Measurements from ENCODE around the gene PTCH2.

Gene PTCH2

GRCh38 chr1:44785029-44785380 is 58.0 kb downstream of the PTCH2 start:
- H3K36me3 ChIP-seq (ENCODE audit: insufficient read depth, low read length), result peaks cover 21% of the 10 kb centered on the region
- H3K4me3 ChIP-seq (ENCODE audit: low read depth, low read length, poor library complexity, severe bottlenecking), result peak overlapping the region; percentile 53
- peak overlapping the region; percentile 3 for H3K27ac ChIP-seq (ENCODE audit: low read depth, low read length, poor library complexity, severe bottlenecking)
- H3K27me3 ChIP-seq (ENCODE audit: insufficient read depth, low read length), result no peaks in the 10 kb centered on the region
- H3K9me2 ChIP-seq (ENCODE audit: low read depth, low read length), result no peaks in the 10 kb centered on the region
- H3K9ac ChIP-seq (ENCODE audit: low read length), result peak overlapping the region; percentile 69; the same call in 1 of the 2 replicates
- no peaks in the 10 kb centered on the region for H3K9me3 ChIP-seq (ENCODE audit: low read length)
- H3K4me2 ChIP-seq (ENCODE audit: low read length), result peak overlapping the region; percentile 74
- no peak overlapping the region for H2AFZ ChIP-seq (ENCODE audit: low read length)
- H3F3A ChIP-seq (ENCODE audit: insufficient read depth, low read length), result peaks cover 4% of the 10 kb centered on the region; the same call in 1 of the 2 replicates
- no peaks in the 10 kb centered on the region for H3K79me2 ChIP-seq (ENCODE audit: insufficient read depth, low read length)
- no peak for TF ChIP-seq EZH2 (IDR thresholded peaks at IDR 0.05; ENCODE audit: borderline replicate concordance, low read length)
- TF ChIP-seq, protein P1, sequence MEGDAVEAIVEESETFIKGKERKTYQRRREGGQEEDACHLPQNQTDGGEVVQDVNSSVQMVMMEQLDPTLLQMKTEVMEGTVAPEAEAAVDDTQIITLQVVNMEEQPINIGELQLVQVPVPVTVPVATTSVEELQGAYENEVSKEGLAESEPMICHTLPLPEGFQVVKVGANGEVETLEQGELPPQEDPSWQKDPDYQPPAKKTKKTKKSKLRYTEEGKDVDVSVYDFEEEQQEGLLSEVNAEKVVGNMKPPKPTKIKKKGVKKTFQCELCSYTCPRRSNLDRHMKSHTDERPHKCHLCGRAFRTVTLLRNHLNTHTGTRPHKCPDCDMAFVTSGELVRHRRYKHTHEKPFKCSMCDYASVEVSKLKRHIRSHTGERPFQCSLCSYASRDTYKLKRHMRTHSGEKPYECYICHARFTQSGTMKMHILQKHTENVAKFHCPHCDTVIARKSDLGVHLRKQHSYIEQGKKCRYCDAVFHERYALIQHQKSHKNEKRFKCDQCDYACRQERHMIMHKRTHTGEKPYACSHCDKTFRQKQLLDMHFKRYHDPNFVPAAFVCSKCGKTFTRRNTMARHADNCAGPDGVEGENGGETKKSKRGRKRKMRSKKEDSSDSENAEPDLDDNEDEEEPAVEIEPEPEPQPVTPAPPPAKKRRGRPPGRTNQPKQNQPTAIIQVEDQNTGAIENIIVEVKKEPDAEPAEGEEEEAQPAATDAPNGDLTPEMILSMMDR (IDR thresholded peaks at IDR 0.05; ENCODE audit: low read length), result no peak
- no peaks in the 10 kb centered on the region for H4K20me1 ChIP-seq (ENCODE audit: insufficient read depth, low read length)
- peaks cover 37% of the 10 kb centered on the region for H3K4me1 ChIP-seq (ENCODE audit: insufficient read depth, low read length, severe bottlenecking)

GRCh38 chr1:44784094-44785028 is 58.7 kb downstream of the PTCH2 start:
- H3K9me2 ChIP-seq (ENCODE audit: low read depth, low read length), result no peaks in the 10 kb centered on the region
- peaks cover 4% of the 10 kb centered on the region; the same call in 1 of the 2 replicates for H3F3A ChIP-seq (ENCODE audit: insufficient read depth, low read length)
- H2AFZ ChIP-seq (ENCODE audit: low read length), result no peak overlapping the region
- peak overlapping the region; percentile 74 for H3K4me2 ChIP-seq (ENCODE audit: low read length)
- no peak for TF ChIP-seq EZH2 (IDR thresholded peaks at IDR 0.05; ENCODE audit: borderline replicate concordance, low read length)
- TF ChIP-seq, protein P1 (IDR thresholded peaks at IDR 0.05; ENCODE audit: low read length), result peak; percentile 48
- no peaks in the 10 kb centered on the region for H3K27me3 ChIP-seq (ENCODE audit: insufficient read depth, low read length)
- H3K79me2 ChIP-seq (ENCODE audit: insufficient read depth, low read length), result no peaks in the 10 kb centered on the region
- H4K20me1 ChIP-seq (ENCODE audit: insufficient read depth, low read length), result no peaks in the 10 kb centered on the region
- H3K4me1 ChIP-seq (ENCODE audit: insufficient read depth, low read length, severe bottlenecking), result peaks cover 37% of the 10 kb centered on the region
- peaks cover 27% of the 10 kb centered on the region for H3K36me3 ChIP-seq (ENCODE audit: insufficient read depth, low read length)
- H3K9me3 ChIP-seq (ENCODE audit: low read length), result no peaks in the 10 kb centered on the region
- peak overlapping the region; percentile 53 for H3K4me3 ChIP-seq (ENCODE audit: low read depth, low read length, poor library complexity, severe bottlenecking)
- H3K9ac ChIP-seq (ENCODE audit: low read length), result peak overlapping the region; percentile 69
- H3K27ac ChIP-seq (ENCODE audit: low read depth, low read length, poor library complexity, severe bottlenecking), result peak overlapping the region; percentile 53

- no peaks in the 10 kb centered on the region for H3K27me3 ChIP-seq (ENCODE audit: insufficient read depth, low read length)
- H3K9me3 ChIP-seq (ENCODE audit: low read length), result no peaks in the 10 kb centered on the region
- peak overlapping the region; percentile 53 for H3K4me3 ChIP-seq (ENCODE audit: low read depth, low read length, poor library complexity, severe bottlenecking)
- H2AFZ ChIP-seq (ENCODE audit: low read length), result no peak overlapping the region
- peak overlapping the region; percentile 53 for H3K27ac ChIP-seq (ENCODE audit: low read depth, low read length, poor library complexity, severe bottlenecking)
- no peak for TF ChIP-seq EZH2 (IDR thresholded peaks at IDR 0.05; ENCODE audit: borderline replicate concordance, low read length)
- TF ChIP-seq, protein P1 (IDR thresholded peaks at IDR 0.05; ENCODE audit: low read length), result no peak; the same call in 1 of the 2 replicates
- H3K79me2 ChIP-seq (ENCODE audit: insufficient read depth, low read length), result no peaks in the 10 kb centered on the region
- H3K36me3 ChIP-seq (ENCODE audit: insufficient read depth, low read length), result peaks cover 34% of the 10 kb centered on the region
- H3K4me1 ChIP-seq (ENCODE audit: insufficient read depth, low read length, severe bottlenecking), result peaks cover 37% of the 10 kb centered on the region
- H4K20me1 ChIP-seq (ENCODE audit: insufficient read depth, low read length), result no peaks in the 10 kb centered on the region
- peaks cover 7% of the 10 kb centered on the region for H3F3A ChIP-seq (ENCODE audit: insufficient read depth, low read length)
- no peaks in the 10 kb centered on the region for H3K9me2 ChIP-seq (ENCODE audit: low read depth, low read length)
- peak overlapping the region; percentile 74 for H3K4me2 ChIP-seq (ENCODE audit: low read length)
- H3K9ac ChIP-seq (ENCODE audit: low read length), result peak overlapping the region; percentile 69
Measured at GRCh38 chr1:44783697-44784093, 59.4 kb downstream of the PTCH2 start.
